Panc1 (cell line): ENCODE data around the gene MEGF9. TPM values are rescaled to one million over a fixed set of nuclear protein-coding genes. Genes with fewer than 3 reads are reported as not detected.

Experiments used
- ATAC-seq: fragments of 200-7000 bp; cut with Tn5 transposase; 2 replicates; pipeline ENCODE4 v1.9.1; 2020; ENCODE audit warnings: mild to moderate bottlenecking, moderate library complexity
- BruUV-seq: library from RNA; stranded (reverse); fragments of 400-500 nt; replicated peaks from 2 replicates; lab custom pipeline; 2021; lab: Mats Ljungman, UMichigan
- CTCF ChIA-PET: fragments of 300-600 bp; sonication (Branson Sonifier 250); formaldehyde crosslinking; loops from one replicate; lab custom pipeline; 2022; ENCODE audit warnings: antibody characterized with exemption; lab: Charles Lee
- POLR2A ChIA-PET: fragments of 300-600 bp; sonication (Branson Sonifier 250); formaldehyde crosslinking; loops from one replicate; lab custom pipeline; 2022; ENCODE audit warnings: antibody characterized with exemption; lab: Charles Lee
- DNase-seq: peaks from one replicate; pipeline ENCODE4 v3.0.0-alpha.2; 2010; ENCODE audit warnings: low read depth, low spot score
- H3K27ac ChIP-seq: 2 replicates; pipeline ENCODE4 v1.5.1; 2011; ENCODE audit warnings: mild to moderate bottlenecking, low read length, inconsistent platforms
- H3K27me3 ChIP-seq: fragments of 200-500 bp; sonication (Bioruptor generic); 2 replicates; pipeline ENCODE4 v1.6.0; 2014; ENCODE audit warnings: low read length, inconsistent platforms; ENCODE audit not compliant: control insufficient read depth, insufficient read depth
- H3K36me3 ChIP-seq: fragments of 200-500 bp; sonication (Bioruptor generic); 2 replicates; pipeline ENCODE4 v1.5.1; 2014; ENCODE audit warnings: inconsistent platforms, mild to moderate bottlenecking, low read length, moderate library complexity; ENCODE audit not compliant: control insufficient read depth, insufficient read depth
- H3K4me1 ChIP-seq: 2 replicates; pipeline ENCODE4 v1.5.1; 2011; ENCODE audit warnings: inconsistent platforms, mild to moderate bottlenecking, low read length, moderate library complexity; ENCODE audit not compliant: control insufficient read depth, insufficient read depth
- H3K4me3 ChIP-seq, 2 experiments: 2 replicates each; pipeline ENCODE4 v1.5.1; 2011 to 2012; ENCODE audit warnings: low read depth in 2 of 2, low read length in 2 of 2, mild to moderate bottlenecking in 2 of 2, inconsistent platforms in 1 of 2, moderate library complexity in 1 of 2
- H3K9me3 ChIP-seq: fragments of 200-500 bp; sonication (Bioruptor generic); 2 replicates; pipeline ENCODE4 v1.5.1; 2014; ENCODE audit warnings: low read depth, mild to moderate bottlenecking, inconsistent platforms, low read length, moderate library complexity; ENCODE audit not compliant: control insufficient read depth, insufficient read depth
- CTCF ChIP-seq: fragments of 450-650 bp; IDR thresholded peaks from 2 replicates; pipeline ENCODE4 v1.5.1; 2017; ENCODE audit warnings: mild to moderate bottlenecking
- POLR2AphosphoS5 ChIP-seq: IDR thresholded peaks from 2 replicates; pipeline ENCODE4 v1.6.1; 2012; ENCODE audit warnings: mild to moderate bottlenecking, low read depth, low read length, moderate library complexity
- REST ChIP-seq, 2 experiments: IDR thresholded peaks; 2 replicates each; pipeline ENCODE4 v1.6.1; 2011 to 2012; ENCODE audit warnings: low read depth in 2 of 2, control low read depth in 1 of 2, low read length in 1 of 2, mild to moderate bottlenecking in 1 of 2, moderate library complexity in 1 of 2; ENCODE audit not compliant: insufficient read depth in 1 of 2
- SIN3A ChIP-seq: IDR thresholded peaks from 2 replicates; pipeline ENCODE4 v1.6.1; 2012; ENCODE audit warnings: low read depth, mild to moderate bottlenecking, low read length, moderate library complexity, borderline replicate concordance; ENCODE audit not compliant: insufficient read depth
- TCF7L2 ChIP-seq: IDR thresholded peaks from 2 replicates; pipeline ENCODE4 v1.6.1; 2011; ENCODE audit warnings: mild to moderate bottlenecking, low read depth, low read length, inconsistent platforms
- in situ Hi-C: cut with HindIII; loops from 2 replicates; pipeline ENCODE4 v1.10.0; 2016; ENCODE audit warnings: low sequenced_read_pairs, low pct_unique_long_range_greater_than_20kb
- intact Hi-C: fragments of 100-400 bp; cut with micrococcal nuclease; formaldehyde crosslinking; loops from one replicate; pipeline ENCODE4 v1.10.0; 2022; ENCODE audit not compliant: unreplicated experiment
- total RNA-seq: library from RNA; stranded (reverse); gene quantifications from one replicate; pipeline ENCODE4 v1.2.1, GENCODE V29; 2021; ENCODE audit not compliant: unreplicated experiment

The MEGF9 gene
- total RNA-seq, 1 experiment from 2014 or later = 6.3 TPM

GRCh38 chr9:120702075-120702474, 12.2 kb downstream of the MEGF9 start:
- BruUV-seq = no TSS peak
- H3K4me3 ChIP-seq = no peak overlapping the region
- in situ Hi-C loops (no loop called here), intact Hi-C loops (no loop called here)
- H3K4me1 ChIP-seq = no peaks in the 10 kb centered on the region
- CTCF ChIA-PET = no interaction called here
- no peaks in the 10 kb centered on the region for H3K9me3 ChIP-seq
- no peak for DNase-seq
- no peak for TF ChIP-seq TCF7L2
- no peak for TF ChIP-seq SIN3A
- TF ChIP-seq CTCF = no peak
- TF ChIP-seq REST (IDR thresholded peaks at IDR 0.05; ENCODE audit: insufficient read depth in 1 of 2, low read depth in 2 of 2, low read length in 1 of 2) = no peak
- no peak for TF ChIP-seq POLR2AphosphoS5
- no peaks in the 10 kb centered on the region for H3K36me3 ChIP-seq
- H3K27me3 ChIP-seq = no peaks in the 10 kb centered on the region
- no peak; the same call in 1 of the 2 replicates for ATAC-seq
- no peak overlapping the region for H3K27ac ChIP-seq
- POLR2A ChIA-PET = no interaction called here

GRCh38 chr9:120701248-120701647, 13.0 kb downstream of the MEGF9 start:
- H3K36me3 ChIP-seq = no peaks in the 10 kb centered on the region
- H3K27ac ChIP-seq = no peak overlapping the region
- ATAC-seq = no peak
- no peaks in the 10 kb centered on the region for H3K9me3 ChIP-seq
- no peak overlapping the region for H3K4me3 ChIP-seq
- no peaks in the 10 kb centered on the region for H3K4me1 ChIP-seq
- H3K27me3 ChIP-seq = no peaks in the 10 kb centered on the region
- no peak for DNase-seq
- TF ChIP-seq TCF7L2 (no peak), REST (IDR thresholded peaks at IDR 0.05; ENCODE audit: insufficient read depth in 1 of 2, low read depth in 2 of 2, low read length in 1 of 2) (no peak), CTCF (no peak), SIN3A (no peak), POLR2AphosphoS5 (no peak)
- CTCF ChIA-PET = no interaction called here
- intact Hi-C loops (no loop called here), in situ Hi-C loops (no loop called here)
- POLR2A ChIA-PET = interaction anchor here (0.7 kb wide), 1 partner anchor 24 kb away, joined by 3 read pairs; no protein-coding TSS in a partner anchor
- BruUV-seq = no TSS peak
